Central memory CD4-positive, alpha-beta T cell (primary cell): Measurements from ENCODE around the gene PTPRD.
"Not testable (repeated sequence)": the region's sequence is repeated elsewhere in the genome, so short reads cannot be mapped to it uniquely, and the experiment has no call there.

Source experiments
- DNase-seq: peaks from one replicate; pipeline ENCODE4 v3.0.0; 2022

PTPRD gene

GRCh38 chr9:9099646-9100045, 1513.2 kb downstream of the PTPRD start:
- DNase-seq: no peak

GRCh38 chr9:9097254-9097653, 1515.5 kb downstream of the PTPRD start:
- DNase-seq: not testable (repeated sequence)

GRCh38 chr9:9091387-9091786, 1521.4 kb downstream of the PTPRD start:
- DNase-seq: no peak

GRCh38 chr9:9079473-9079872, 1533.3 kb downstream of the PTPRD start:
- DNase-seq: no peak

GRCh38 chr9:9078301-9078700, 1534.5 kb downstream of the PTPRD start:
- DNase-seq: no peak

- DNase-seq: no peak
These were observed 1551.2 kb downstream of the PTPRD start for GRCh38 chr9:9061627-9062026.

GRCh38 chr9:9054354-9054992, 1558.3 kb downstream of the PTPRD start:
- DNase-seq: no peak

GRCh38 chr9:9045572-9045971, 1567.2 kb downstream of the PTPRD start:
- DNase-seq: no peak

GRCh38 chr9:9045072-9045471, 1567.7 kb downstream of the PTPRD start:
- DNase-seq: no peak

- DNase-seq: not testable (repeated sequence)
These were observed 1569.0 kb downstream of the PTPRD start for GRCh38 chr9:9043788-9044187.

- no peak for DNase-seq
These were observed 1571.0 kb downstream of the PTPRD start for GRCh38 chr9:9041756-9042155.

- DNase-seq: no peak
These were observed 1579.8 kb downstream of the PTPRD start for GRCh38 chr9:9033022-9033421.

GRCh38 chr9:9016597-9016996, 1596.2 kb downstream of the PTPRD start:
- DNase-seq: no peak

- DNase-seq: no peak
These were observed 1608.0 kb downstream of the PTPRD start for GRCh38 chr9:9004810-9005209.

- no peak for DNase-seq
These were observed 1609.8 kb downstream of the PTPRD start for GRCh38 chr9:9002826-9003583.

- no peak for DNase-seq
These were observed 1632.2 kb downstream of the PTPRD start for GRCh38 chr9:8980496-8981013.

GRCh38 chr9:8978334-8978733, 1634.5 kb downstream of the PTPRD start:
- DNase-seq: no peak

- not testable (repeated sequence) for DNase-seq
These were observed 1644.5 kb downstream of the PTPRD start for GRCh38 chr9:8968350-8968749.

- DNase-seq: no peak
These were observed 1648.9 kb downstream of the PTPRD start for GRCh38 chr9:8963885-8964284.

- no peak for DNase-seq
These were observed 1650.7 kb downstream of the PTPRD start for GRCh38 chr9:8962084-8962483.

- no peak for DNase-seq
These were observed 1651.5 kb downstream of the PTPRD start for GRCh38 chr9:8961186-8961851.

GRCh38 chr9:8960254-8960653, 1652.5 kb downstream of the PTPRD start:
- DNase-seq: no peak

- DNase-seq: no peak
These were observed 1654.4 kb downstream of the PTPRD start for GRCh38 chr9:8958358-8958757.

GRCh38 chr9:8955315-8955714, 1657.5 kb downstream of the PTPRD start:
- no peak for DNase-seq
